NCI-H446 treated with DMSO at 0.1 percent for 48 hours (cell line): ENCODE results near the gene C1QTNF12.
"Not testable (repeated sequence)": the region's sequence is repeated elsewhere in the genome, so short reads cannot be mapped to it uniquely, and the experiment has no call there.

ENCODE experiments used
- DNase-seq: peaks from one replicate; lab custom pipeline; 2025; lab: John Stamatoyannopoulos, UW

C1QTNF12 gene

GRCh38 chr1:1199141-1199960 is 47.2 kb downstream of the C1QTNF12 start:
- DNase-seq: no peak

DNA sequence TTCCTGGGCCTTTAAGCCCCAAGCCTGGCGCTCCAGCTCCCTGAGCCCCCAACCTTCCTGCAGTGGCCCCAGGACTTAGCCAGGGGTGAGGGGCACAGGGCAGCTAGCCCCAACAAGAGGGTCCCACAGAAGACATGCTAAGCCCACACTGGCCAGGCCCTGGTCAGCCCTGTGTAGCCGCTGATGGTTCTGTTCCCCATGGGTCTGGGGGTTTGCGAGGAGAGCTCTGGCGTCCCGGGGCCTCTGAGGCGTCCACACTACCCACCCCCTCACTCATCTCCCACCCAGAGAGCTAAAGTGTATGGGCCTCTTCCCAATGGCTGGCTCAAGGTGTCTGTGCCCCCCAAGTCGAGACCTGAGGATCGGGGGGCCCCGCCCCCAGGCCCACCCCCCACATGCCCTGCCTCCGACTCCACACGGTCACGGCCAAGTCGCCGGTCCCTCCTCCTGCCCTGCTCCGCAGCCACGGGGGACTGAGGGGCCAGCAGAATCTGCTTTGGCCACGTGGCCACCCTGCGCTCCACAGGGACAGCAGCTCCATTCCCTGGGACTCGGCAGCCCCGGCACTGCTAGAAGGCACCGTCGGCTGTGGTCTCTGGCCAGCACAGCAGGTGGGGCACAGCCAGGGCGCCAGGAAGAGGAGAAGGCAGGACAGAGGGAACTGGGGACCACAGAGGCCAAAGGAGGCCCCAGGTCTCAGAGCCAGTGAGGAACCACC is 47.9 kb downstream of the C1QTNF12 start:
- DNase-seq: no peak

DNA sequence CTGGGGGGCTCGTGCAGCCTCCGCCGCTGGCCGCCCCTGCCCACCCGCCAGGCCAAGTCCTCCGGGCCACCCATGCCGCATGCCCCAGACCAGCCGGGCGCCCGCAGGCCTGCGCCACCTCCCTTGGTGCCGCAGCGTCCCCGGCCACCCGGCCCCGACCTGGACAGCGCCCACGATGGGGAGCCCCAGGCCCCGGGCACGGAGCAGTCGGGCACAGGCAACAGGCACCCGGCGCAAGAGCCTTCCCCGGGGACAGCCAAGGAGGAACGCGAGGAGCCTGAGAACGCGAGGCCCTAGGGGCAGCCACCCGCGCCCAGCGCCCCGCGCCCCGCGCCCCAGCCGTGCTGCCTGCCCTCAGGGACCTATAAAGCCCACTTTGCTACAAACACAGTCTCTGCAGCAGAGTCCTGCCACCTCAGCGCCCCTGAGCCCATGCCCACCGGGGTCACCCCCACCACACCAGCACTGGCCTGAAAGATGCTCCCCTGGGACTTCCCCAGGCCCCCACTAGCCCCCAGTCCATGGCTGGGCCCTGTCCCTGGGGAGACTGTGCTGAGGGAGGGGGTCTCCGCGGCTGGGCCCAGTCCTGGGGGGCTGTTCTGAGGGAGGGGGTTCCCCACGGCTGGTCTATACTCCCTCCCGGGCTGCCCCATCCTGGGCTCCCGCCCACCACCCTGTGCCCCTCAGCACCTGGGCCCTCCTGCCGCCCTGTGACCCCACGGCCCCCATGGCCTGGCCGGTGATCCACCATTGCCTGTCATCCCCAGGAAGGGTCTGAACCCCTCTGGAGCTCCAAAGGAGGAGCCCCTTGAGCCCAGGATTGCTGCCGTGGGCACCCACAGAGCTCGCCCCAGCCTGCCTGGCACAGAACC is 48.7 kb downstream of the C1QTNF12 start:
- no peak for DNase-seq

- no peak for DNase-seq
Observed at GRCh38 chr1:1197188-1197500, 49.4 kb downstream of the C1QTNF12 start.

DNA sequence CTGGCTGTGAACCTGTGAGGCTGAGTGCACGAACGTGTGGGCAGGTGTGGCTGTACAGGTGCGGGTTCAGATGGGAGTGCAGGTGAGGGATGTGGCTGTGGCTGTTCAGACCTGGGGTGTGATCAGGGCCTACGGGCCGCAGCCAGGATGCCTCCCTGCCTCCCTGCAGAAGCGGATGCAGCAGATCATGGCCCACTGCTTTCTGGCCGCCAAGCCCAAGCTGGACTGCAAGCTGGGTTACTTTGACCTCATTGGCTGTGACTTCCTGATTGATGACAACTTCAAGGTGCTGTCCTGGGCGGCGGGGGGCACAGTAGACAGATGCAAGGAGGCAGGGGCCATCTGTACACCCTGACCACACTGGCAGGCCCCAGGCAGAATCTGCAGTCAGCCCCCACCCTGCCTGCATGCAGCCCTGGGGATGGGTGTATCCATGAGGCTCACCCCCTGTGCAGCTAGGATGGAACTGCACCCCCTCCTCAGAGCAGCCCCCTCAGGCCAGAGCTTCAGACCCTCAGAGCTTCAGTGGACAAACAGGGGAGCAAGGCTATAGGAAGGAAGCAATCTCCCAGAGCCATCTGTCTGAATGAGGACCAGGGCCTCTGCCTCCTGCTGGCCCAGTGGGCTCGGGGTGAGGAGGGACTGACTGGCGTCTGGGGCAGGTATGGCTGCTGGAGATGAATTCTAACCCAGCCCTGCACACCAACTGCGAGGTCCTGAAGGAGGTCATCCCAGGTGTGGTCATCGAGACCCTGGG is 49.9 kb downstream of the C1QTNF12 start:
- no peak for DNase-seq

DNA sequence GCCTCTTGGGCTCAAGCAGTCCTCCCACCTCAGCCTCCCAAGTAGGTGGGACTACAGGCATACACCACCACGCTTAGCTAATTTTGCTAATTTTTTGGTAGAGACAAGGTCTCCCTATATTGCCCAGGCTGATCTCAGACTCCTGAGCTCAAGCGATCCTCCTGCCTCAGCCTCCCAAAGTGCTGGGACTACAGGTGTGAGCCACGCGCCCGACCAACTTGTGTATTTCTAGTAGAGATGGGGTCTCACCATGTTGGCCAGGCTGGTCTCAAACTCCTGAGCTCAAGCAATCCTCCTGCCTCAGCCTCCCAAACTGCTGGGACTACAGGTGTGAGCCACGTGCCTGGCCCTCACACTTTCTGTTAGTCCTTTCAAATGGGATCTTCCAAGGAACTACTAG is 50.8 kb downstream of the C1QTNF12 start:
- not testable (repeated sequence) for DNase-seq

DNA sequence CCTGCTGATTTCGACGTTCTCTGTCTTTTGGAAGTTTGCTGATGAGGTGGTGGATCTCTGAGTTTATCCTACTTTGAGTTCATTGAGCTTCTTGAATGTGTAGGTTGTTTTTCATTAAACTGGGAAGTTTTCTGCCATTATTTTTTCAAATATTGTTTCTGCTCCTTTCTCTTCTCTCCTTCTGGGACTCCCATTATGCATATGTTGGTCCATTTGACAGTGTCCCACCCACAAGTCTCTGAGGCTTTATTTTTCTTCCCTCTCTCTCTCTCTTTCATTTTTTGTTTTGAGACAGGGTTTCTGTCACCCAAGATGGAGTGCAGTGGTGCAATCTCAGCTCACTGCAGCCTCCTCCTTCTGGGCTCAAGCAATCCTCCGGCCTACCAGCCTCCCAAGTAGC is 51.8 kb downstream of the C1QTNF12 start:
- no peak for DNase-seq
